Inferior parietal cortex (tissue), 1 donor: Measurements from ENCODE around the gene SAG.
"Not testable (repeated sequence)": the region's sequence is repeated elsewhere in the genome, so short reads cannot be mapped to it uniquely, and the experiment has no call there.

ENCODE experiments used
- DNase-seq: peaks from one replicate; pipeline ENCODE4 v3.0.0-alpha.2; 2016; ENCODE audit errors: extremely low spot score

The SAG gene

DNA sequence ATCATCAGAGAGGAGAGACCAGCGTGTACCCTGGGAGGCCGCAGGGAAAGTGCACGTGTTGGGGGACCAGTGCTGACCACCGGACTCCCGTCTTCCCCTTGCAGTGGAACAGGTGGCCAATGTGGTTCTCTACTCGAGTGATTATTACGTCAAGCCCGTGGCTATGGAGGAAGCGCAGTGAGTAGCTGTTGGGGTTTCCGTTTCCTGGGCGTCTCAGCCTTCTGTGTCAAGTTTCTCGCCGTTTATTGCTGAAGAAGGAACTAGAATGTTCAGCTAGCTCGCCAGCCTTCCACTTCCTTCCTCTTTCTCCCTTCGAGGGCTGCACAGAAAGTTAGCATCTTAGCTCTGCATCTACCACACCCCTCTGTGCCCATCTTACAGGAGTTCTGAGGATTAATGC lies 23.9 kb downstream of the SAG start:
- DNase-seq: no peak

DNA sequence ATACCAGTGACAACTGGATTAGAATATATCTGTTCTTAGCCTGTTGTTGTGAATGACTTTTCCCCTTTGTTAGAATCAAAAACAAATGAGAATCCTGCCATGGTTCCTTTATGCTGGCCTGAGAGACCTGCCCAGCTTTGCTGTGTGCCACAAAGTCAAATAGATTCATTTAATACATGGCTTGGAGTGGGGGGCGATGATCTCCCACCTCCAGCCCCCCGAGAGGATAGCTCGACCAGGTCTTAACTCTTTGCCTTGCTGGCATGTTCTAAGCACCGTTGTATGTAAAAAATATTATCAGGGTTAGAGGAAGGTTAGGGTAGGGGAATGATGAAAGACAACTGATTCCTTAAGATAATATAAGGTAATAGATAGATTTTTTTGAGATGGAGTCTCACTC lies 24.5 kb downstream of the SAG start:
- no peak for DNase-seq

DNA sequence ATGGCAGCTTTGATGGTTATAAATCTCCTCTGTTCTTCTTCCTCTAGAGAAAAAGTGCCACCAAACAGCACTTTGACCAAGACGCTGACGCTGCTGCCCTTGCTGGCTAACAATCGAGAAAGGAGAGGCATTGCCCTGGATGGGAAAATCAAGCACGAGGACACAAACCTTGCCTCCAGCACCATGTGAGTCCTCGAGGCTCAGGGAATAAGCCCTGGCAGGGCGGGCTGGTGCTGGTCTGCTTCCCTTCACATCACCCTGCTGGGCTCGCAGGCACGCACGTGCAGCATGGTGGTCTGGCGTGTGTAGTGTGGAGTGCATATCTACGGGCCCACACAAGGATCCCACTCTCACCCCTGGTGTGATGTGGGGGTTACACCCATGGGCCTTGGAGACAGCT lies 27.3 kb downstream of the SAG start:
- no peak for DNase-seq

DNA sequence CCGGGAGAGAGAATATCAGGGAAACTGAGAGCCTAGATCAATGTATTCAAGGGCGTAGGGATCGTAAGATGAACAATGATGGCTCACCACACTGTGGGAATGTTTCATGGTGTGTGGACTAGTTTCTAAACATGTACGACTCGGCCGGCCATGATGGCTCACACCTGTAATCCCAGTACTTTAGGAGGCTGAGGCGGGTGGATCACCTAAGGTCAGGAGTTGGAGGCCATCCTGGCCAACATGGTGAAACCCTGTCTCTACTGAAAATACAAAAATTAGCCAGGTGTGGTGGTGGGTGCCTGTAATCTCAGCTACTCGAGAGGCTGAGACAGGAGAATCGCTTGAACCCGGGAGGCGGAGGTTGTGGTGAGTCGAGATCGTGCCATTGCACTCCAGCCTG lies 28.5 kb downstream of the SAG start:
- not testable (repeated sequence) for DNase-seq

DNA sequence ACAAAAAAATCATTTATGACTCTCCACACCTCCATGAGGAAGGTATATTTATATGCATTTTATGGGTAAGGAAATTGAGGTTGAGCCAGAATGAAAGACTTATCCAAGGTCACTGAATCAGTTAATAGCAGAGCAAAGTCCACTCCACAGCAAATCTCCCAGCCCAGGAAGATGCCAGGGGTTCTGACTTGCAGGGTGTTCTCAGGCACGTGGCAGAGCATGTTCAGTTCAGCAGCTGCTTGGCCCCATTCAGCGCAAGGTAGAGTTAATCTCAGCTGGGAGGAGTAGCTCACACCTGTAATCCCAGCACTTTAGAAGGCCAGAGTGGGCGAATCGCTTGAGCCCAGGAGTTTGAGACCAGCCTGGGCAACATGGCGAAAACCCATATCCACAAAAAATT lies 28.9 kb downstream of the SAG start:
- no peak for DNase-seq

DNA sequence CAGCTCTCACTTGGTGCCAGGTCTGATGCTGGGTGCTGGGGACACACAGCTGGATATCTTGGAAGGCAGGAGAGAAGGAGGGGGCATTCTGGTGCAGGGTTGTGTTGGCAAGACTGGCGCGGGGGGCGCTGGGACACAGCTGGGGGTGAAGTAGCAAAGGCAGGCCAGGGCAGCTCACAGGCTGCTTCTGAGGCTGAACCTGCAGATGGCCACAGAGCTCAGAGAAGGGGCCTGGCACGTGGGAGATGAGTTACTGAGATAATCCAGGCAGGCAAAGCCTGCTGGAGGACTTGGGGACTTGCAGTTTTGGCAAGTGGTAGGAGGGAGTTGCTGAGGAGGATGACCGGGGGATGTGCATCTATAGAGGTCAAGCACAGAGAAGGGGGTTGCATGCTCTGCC lies 30.4 kb downstream of the SAG start:
- DNase-seq: no peak

DNA sequence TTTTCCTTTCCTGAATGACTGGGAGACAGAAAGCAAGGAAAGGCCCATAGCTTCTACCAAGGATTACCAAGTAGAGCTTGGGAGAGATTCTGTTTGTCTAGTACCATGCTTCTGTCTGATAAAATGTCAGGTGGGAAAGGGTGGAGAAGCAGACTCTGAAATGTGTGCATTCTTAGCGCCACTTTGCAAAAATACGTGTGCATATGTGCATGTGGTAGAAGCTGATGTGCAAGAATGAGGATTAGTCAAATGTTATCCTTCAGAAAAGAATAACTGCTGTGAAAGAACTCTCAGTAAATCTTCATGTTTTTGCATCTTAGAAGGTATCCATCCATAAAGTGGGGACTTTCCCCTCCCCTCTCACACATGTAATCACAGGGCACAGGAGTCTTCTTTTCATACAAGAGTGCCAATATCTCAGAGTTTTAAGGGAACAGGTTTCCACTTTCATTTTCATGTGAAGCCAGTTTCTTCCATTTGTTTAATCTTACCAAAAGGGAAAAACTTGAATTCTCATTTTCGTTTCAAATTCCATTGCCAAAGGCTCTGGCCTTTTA lies 31.3 kb downstream of the SAG start:
- no peak for DNase-seq

DNA sequence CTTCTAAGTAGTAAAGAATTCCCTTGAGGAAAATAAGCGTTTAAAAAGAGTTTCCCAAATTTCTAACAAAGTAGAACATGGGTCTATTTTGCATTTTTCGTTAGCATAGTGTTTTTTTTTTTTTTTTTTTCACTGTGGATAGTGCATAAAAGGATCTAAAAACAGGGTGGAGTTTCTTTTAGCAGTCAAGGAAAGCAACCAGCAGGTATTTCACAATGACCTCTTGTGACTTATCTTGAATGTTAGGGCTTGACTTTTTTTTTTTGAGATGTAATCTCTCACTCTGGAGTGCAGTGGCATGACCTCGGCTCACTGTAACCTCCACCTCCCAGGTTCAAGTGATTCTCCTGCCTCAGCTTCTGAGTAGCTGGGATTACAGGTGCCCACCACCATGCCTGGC lies 31.8 kb downstream of the SAG start:
- DNase-seq: no peak

DNA sequence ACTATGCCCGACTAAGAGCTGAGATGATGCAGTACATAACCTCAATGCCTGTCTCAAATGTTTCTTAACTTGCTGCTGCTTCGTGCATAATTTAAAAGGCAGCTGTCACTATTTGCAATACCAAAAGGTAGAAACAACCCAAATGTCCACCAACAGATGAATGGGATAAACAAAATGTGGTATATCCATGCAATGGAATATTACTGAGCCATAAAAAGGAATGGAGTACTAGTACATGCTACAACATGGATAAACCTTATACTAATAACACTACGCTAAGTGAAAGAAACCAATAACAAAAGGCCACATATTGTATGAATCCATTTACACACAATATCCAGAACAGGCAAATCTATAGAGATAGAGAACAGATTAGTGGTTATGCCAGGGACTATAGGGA lies 33.7 kb downstream of the SAG start:
- DNase-seq: no peak

DNA sequence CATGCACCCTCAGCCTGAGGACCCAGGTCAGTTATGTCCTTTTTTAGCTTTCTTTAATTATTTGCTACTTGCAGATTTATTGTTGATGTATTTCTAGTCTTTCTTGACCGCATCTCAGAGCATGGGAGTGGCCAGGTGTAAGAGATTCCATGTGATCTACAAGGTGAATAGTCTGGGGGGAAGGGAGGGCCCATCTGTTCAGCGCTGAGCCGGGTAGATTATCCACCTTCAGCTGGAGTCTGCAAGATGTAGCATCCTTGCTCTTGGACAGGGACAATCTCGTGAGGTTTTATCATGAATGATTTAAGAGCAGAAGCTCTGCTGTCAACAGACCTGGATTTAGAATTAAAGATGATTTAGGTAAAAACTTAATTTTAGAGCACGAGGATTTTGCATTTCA lies 34.7 kb downstream of the SAG start:
- DNase-seq: no peak

DNA sequence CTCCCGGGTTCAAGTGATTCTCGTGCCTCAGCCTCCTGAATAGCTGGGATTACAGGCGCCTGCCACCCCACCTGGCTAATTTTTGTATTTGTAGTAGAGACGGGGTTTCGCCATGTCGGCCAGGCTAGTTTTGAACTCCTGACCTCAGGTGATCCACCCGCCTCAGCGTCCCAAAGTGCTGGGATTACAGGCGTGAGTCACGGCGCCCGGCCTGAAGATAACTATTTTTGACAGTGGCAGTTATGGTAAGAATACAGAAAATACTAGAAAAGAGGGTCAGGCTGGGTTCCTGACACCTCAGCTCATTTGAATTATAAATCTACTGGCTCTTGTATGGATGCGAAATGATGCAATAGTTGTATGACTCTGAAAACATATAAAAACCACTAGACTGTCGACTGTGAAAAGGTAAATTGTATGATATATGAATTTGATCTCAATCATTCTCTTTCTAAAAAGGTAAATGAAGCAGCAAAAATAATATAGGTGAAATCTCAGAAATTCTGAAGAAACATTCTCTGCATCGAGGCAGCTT lies 35.6 kb downstream of the SAG start:
- DNase-seq: no peak

DNA sequence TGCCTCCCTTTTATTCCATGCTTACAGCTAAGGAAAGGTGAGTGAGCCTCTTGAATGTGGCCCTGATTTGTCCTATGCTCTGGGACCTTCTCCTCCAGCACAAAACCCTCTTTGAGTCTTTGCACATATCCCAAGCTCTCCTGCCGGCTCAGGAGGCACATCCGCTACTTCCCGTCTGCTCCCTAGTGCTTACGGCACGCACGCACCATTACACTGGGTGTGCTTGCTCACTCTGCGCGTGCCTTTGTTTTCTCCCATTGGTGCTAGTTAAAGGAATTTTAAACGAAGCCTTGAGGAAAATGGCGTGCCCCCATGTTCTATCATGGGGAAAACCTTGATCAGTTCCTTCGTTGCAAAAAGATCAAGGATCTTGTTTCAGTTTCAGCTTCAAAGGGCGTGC lies 38.8 kb downstream of the SAG start:
- no peak for DNase-seq

DNA sequence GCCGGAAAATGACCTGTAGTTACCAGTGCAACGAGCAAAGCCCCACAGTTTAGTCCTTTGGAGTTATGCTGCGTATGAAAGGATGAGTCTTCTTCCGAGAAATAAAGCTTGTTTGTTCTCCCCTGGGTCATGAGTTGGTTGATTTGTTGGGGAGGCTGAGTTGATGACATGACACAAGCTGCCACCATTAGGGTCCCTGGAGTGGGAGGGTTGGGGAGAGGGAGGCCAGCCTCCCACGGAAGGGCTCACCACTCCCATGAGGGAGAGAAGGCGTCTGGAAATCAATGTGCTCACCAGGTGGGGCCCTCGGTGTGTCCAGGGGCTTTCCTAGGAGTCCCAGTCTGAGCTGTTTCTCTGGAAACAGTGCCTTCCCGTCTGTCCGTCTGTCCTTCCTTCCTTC lies 39.3 kb downstream of the SAG start:
- no peak for DNase-seq

DNA sequence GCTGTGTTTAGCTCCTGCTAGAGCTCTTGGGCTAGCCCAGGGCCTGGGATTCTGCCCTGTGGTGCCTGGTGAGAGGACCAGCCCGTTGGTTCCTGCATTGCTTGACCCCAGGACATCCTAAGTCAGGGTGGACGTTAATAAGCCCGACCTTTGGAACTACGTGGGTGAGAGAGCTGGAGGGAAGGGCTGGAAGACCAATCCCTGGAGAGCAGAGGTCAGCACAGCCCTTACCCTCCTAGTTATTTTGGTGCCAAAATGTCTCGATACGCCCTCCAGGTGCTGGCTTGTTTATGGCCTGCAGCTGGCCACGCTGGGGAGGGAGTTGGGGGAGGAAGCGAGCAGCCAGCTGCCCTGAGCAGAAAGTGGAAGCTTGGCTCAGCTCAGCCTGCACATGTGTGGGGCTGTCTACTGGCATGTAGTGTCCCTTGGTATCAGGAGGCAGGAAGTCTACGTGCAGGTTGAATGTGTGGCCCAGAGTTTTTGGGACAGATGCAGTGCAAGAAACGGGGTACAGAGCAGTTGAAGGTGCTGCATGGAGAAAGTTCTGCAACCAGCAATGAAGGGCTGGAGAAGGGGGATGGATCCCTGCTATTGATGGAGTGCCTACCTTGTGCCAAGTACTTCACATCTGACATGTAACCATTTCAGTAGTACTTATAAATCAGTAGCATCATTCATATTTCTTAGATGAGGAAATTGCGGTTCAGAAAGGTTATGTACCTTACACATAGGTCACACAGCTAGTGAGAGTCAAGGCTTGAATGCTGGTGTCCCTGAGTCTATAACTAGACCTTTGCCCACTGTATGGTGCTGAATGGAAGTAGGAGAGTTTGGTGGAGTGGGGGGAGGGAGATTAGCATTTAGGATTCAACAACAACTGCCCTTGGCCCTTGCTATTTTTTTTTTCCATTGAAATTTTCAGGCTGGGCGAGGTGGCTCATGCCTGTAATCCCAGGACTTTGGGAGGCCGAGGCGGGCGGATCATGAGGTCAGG lies 41.7 kb downstream of the SAG start:
- DNase-seq: no peak

DNA sequence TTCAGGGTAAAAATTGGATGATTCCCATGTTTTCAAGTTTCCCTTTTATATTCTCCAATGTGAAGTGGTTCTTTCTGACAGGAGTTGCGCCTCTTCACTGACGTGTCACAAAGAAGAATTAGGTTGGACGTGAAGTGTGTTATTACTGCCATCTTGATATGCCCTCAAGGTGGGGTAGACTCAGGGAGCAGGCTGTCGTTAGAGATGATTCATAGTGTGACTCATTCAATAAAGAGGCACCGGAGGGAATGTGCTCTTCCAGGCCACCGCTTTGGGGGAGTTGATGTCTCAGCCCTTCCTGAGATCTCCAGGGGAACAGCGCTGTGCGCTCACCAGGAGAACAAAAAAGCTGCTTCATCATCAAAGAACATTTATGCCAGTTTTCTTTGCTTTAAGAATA lies 43.1 kb downstream of the SAG start:
- DNase-seq: no peak

DNA sequence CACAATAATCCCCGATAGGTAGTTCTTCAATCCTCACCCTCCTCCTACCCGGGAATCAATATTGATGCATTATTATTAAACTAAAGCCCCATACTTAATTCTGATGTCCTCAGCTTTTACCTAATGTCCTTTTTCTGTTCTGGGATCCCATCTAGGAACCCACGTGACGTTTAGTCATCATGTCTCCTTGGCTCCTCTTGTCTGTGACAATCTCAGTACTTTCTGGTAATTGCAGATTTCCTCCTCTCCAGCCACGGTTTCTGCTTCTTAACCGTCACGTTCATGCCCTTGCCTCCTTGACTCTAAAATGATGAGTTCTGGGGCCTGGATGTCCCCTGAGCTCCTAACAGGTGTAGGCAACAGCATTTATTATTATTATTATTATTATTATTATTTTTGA lies 43.8 kb downstream of the SAG start:
- no peak for DNase-seq

DNA sequence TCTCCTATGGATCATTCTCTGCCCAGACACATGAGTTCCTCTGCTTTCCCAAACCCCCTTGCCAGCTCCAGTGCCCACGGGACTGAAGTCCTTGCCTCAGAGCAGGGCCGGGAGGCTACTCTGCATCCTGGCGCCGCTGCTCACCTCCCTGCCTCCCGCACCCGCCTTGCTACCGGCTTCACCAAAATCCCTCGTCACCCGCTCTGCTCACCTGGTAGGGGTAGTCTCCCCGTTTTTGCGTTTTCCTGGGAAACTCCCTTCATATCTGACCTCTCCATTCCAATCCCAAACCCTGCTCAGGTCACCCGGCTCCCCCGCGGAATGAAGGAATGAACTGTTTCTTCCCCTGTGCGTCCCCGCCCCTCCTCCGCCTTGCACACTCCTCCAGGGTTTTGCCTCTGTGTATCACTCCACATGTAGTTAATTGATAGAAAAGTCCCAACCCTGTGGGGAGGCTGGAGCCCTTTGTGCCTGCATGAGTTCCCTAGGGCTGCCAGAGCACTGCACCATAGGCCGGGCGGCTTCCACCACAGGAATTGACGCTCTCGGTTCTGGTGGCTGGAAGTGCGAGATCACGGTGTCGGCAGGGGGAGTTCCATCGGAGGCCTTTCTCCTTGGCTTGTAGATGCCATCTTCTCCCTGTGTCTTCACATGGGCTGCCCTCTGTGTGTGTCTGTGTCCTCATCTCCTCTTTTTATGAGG lies 44.7 kb downstream of the SAG start:
- DNase-seq: no peak

DNA sequence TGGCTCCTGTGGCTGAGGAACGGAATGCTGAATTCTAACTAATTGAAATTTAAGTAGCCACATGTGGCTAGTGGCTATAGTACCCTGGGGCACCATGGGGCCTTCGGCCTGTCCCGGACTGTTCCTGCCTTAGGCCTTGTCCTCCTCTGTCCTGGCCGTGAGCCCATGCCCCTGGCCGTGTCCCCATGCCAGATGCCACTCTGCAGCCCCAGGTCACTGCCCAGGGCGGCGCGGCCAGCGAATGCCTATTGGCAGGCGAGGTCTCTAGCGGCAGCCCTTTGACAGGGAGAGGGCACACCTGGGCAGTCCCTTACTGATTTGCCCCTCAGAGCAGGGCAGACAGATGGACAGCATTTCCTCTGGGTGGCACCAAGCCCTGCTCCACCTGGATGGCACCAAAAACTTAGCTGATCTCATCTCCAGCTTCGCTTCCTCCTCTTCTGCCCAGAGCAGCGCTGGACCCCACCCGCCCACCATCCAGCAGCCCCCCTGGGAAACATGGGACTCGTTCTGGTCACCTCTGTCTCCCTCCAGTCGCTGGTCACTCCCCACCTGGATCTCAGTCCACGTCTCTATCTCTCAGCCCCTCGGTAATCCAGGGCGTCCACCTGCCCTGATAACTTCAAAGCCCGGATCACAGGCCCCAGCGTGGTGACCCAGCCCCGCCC lies 45.6 kb downstream of the SAG start:
- no peak for DNase-seq

DNA sequence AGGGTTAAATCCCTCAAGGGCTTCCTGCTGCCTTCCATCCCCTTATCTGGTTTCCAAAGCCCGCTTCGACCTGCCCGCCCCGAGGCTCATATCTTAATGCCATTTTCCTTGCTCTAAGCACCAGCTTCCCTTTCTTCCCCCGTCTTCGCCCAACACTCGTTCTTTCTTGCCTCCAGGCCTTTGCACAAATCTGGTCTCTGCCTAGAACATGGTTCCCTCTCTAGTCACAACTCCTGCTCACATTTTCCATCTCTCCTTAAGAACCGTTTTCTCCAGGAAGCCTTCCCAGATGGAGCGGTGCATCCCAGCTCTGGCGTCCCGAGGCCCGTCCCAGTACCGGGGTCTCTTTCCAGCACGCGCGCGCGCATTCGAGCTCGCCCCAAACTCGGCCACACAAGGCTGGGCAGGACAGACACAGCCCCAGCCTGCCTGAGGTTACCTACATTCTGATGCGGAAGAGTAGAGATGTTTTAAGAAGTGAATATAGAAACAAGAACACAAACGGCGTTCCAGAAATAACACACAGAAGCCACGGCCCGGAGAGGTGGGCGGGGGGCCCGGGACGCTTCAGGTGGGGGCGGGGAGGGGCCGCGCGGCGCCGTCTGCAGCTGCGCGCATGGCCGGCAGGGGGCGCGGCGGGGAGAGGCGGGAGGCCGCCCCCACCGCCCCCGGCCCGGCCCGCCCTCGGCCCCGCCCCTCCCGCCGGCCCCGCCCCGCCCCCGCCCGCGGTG lies 46.3 kb downstream of the SAG start, which contains the start of gene DGKD:
TSS of gene DGKD (plus strand) at position 726 of the 731 bp plus-strand sequence. CDS start 25 bp downstream, outside the sequence.
- DNase-seq: no peak

DNA sequence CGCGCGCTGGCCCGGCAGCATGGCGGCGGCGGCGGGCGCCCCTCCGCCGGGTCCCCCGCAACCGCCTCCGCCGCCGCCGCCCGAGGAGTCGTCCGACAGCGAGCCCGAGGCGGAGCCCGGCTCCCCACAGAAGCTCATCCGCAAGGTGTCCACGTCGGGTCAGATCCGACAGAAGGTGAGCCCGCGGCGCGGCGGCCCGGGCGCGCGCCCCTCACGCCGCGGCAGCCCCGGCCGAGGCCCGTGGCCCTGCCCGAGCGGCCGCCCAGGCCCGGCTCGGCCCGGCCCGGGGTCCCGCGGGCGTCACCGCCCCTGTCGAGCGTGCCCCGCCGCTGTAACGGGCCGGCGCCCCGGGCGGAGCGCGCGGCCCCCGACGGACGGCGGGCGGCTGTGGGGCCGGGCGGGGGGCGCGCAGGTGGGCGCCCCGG lies 46.9 kb downstream of the SAG start:
- no peak for DNase-seq

DNA sequence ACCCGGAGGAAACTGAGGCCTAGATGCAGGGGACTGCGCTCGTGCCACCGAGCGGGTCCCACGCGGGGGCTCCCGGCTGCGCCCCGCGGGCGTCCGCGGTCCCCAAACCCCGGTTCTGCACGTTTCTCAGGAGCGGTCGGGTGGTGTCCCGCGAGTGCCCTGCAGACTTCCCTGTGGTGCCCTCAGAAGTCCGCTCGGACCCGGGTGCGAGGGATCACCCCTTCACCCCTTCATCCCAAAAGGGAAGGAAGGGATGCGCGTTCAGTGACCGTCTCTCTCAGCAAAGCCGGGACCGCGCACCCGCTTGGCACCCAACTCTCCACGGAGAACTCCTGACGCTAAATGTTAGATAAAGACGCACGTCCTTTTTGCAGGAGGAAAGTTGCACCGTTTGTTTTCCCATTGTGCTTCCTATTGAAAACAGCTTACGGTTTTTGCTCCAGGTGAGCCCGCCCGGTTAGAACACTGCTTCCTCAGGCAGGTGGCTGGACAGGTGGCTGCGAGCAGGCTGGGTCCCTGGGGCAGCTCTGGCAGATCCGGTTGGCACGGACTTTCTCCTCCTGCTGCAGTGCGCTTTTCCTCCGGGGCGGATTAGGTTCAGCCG lies 47.5 kb downstream of the SAG start:
- no peak for DNase-seq
